Posterior vena cava (tissue), 2 donors: ENCODE results near the gene MTA3. TPM values are rescaled to one million over a fixed set of nuclear protein-coding genes. Genes with fewer than 3 reads are reported as not detected.
"Not testable (repeated sequence)": the region's sequence is repeated elsewhere in the genome, so short reads cannot be mapped to it uniquely, and the experiment has no call there.

Source experiments
- DNase-seq: peaks from one replicate; pipeline ENCODE4 v3.0.0-alpha.2; 2020; ENCODE audit warnings: low spot score
- intact Hi-C, 2 donors: fragments of 100-400 bp; cut with DNase I; formaldehyde crosslinking; loops; one replicate each; pipeline versions ENCODE4 v1.14.1 to v1.14.2; 2022 to 2023
- total RNA-seq, 2 donors: library from RNA; stranded (reverse); fragmentation: NEBNext Ultra II Directional; extraction: Animal tissue kit (Norgen Biotek cat#: 25700); gene quantifications; one replicate each; pipeline ENCODE4 v1.2.1, GENCODE V29; 2021
- donor health status: DM: yes; HTN: yes; CAD: no.
- donor health status: DM: yes; HTN: yes; CAD: no.

The MTA3 gene
- total RNA-seq, 2 donors from 2014 or later: 29.7 to 30.3 TPM

GRCh38 chr2:42562474-42563144 lies 5.8 kb upstream of the MTA3 start:
- intact Hi-C loops: no loop called here
- DNase-seq: no peak

- no peak for DNase-seq
- intact Hi-C loops: no loop called here
These were observed 2.4 kb upstream of the MTA3 start for GRCh38 chr2:42566025-42566424.

- DNase-seq: no peak
- intact Hi-C loops: no loop called here
These were observed 1.6 kb upstream of the MTA3 start for GRCh38 chr2:42566837-42567321.

- intact Hi-C loops: no loop called here
- DNase-seq: no peak
These were observed 1.1 kb upstream of the MTA3 start for GRCh38 chr2:42567364-42567763.

- no peak for DNase-seq
- intact Hi-C loops: no loop called here
These were observed 529 bp upstream of the MTA3 start for GRCh38 chr2:42567806-42568400.

- intact Hi-C loops: no loop called here
These were observed 782 bp downstream of the MTA3 start for GRCh38 chr2:42569116-42569711.

GRCh38 chr2:42569883-42570282 lies 1.5 kb downstream of the MTA3 start:
- intact Hi-C loops: no loop called here
- DNase-seq: no peak

More at GRCh38 chr2:42569116-42569711, 782 bp downstream of the MTA3 start:
- DNase-seq: no peak

- intact Hi-C loops: no loop called here
These were observed 4.1 kb downstream of the MTA3 start for GRCh38 chr2:42572297-42573081.

GRCh38 chr2:42573256-42573655 lies 4.8 kb downstream of the MTA3 start:
- DNase-seq: no peak
- intact Hi-C loops: no loop called here

More at GRCh38 chr2:42572297-42573081, 4.1 kb downstream of the MTA3 start:
- no peak for DNase-seq

GRCh38 chr2:42575458-42576064 lies 7.1 kb downstream of the MTA3 start:
- intact Hi-C loops: no loop called here
- DNase-seq: no peak

- intact Hi-C loops: no loop called here
- DNase-seq: no peak
These were observed 10.2 kb downstream of the MTA3 start for GRCh38 chr2:42578621-42579020.

GRCh38 chr2:42581257-42581656 lies 12.8 kb downstream of the MTA3 start:
- no peak for DNase-seq
- intact Hi-C loops: no loop called here

GRCh38 chr2:42584628-42585027 lies 16.2 kb downstream of the MTA3 start:
- intact Hi-C loops, DNase-seq: not testable (repeated sequence)

- intact Hi-C loops: no loop called here
These were observed 17.3 kb downstream of the MTA3 start for GRCh38 chr2:42585779-42586178.

GRCh38 chr2:42587526-42588117 lies 19.2 kb downstream of the MTA3 start:
- DNase-seq: no peak

More at GRCh38 chr2:42585779-42586178, 17.3 kb downstream of the MTA3 start:
- no peak for DNase-seq

GRCh38 chr2:42588121-42588520 lies 19.7 kb downstream of the MTA3 start:
- no peak for DNase-seq
- intact Hi-C loops: no loop called here

More at GRCh38 chr2:42587526-42588117, 19.2 kb downstream of the MTA3 start:
- intact Hi-C loops: no loop called here

GRCh38 chr2:42590176-42590575 lies 21.7 kb downstream of the MTA3 start:
- no peak for DNase-seq
- intact Hi-C loops: no loop called here

GRCh38 chr2:42593282-42593681 lies 24.9 kb downstream of the MTA3 start:
- no peak for DNase-seq
- intact Hi-C loops: no loop called here

GRCh38 chr2:42598656-42599055 lies 30.2 kb downstream of the MTA3 start:
- DNase-seq: no peak
- intact Hi-C loops: no loop called here
